Psoas muscle (tissue), 8 donors: ENCODE data around the gene SRXN1. TPM values are rescaled to one million over a fixed set of nuclear protein-coding genes. Genes with fewer than 3 reads are reported as not detected.

Experiments
- ATAC-seq, 4 donors: fragments of 200-7000 bp; cut with Tn5 transposase; one replicate each; pipeline ENCODE4 v1.9.1; 2020; ENCODE audit warnings: moderate library complexity in 3 of 4, mild to moderate bottlenecking in 2 of 4
- DNase-seq, 2 donors: peaks; one replicate each; pipeline ENCODE4 v3.0.0-alpha.2; 2020
- H3K27ac ChIP-seq: fragments of 200-600 bp; one replicate; pipeline ENCODE4 v1.8.0; 2022
- H3K27me3 ChIP-seq, 3 donors: fragments of 200-600 bp in 1 of 3; one replicate each; pipeline versions ENCODE4 v1.6.1 to v1.8.0; 2013 to 2022; ENCODE audit warnings: low read length in 2 of 3, mild to moderate bottlenecking in 2 of 3, moderate library complexity in 1 of 3; ENCODE audit not compliant: insufficient read depth in 3 of 3
- H3K36me3 ChIP-seq, 2 donors: fragments of 200-600 bp in 1 of 2; one replicate each; pipeline versions ENCODE4 v1.6.1 to v1.8.0; 2013 to 2022; ENCODE audit warnings: low read depth in 1 of 2, mild to moderate bottlenecking in 1 of 2, moderate library complexity in 1 of 2; ENCODE audit not compliant: insufficient read depth in 1 of 2
- H3K4me1 ChIP-seq: fragments of 200-600 bp; one replicate; pipeline ENCODE4 v1.8.0; 2022
- H3K4me3 ChIP-seq: fragments of 200-600 bp; one replicate; pipeline ENCODE4 v1.8.0; 2022; ENCODE audit warnings: mild to moderate bottlenecking
- H3K9me3 ChIP-seq: fragments of 200-600 bp; one replicate; pipeline ENCODE4 v1.8.0; 2022
- WGBS, 3 donors: extraction: QIAGEN DNeasy Blood & Tissue Kit; methylation state at CpG; one replicate each; pipeline versions ENCODE4 v1.1.6 to v1.1.7; 2013; 5-methylcytosine and 5-hydroxymethylcytosine counted together
- intact Hi-C, 2 donors: fragments of 100-400 bp; cut with DNase I; formaldehyde crosslinking; loops; one replicate each; pipeline versions ENCODE4 v1.11.0 to v1.14.2; 2022
- polyA plus RNA-seq, 3 donors: library from polyadenylated mRNA; stranded (reverse); fragments of 200-250 nt; gene quantifications; one replicate each; pipeline ENCODE4 v1.2.3, GENCODE V29; 2013
- total RNA-seq, 4 donors: library from RNA; stranded (reverse); fragmentation: NEBNext Ultra II Directional in 2 of 4; extraction: Animal tissue kit (Norgen Biotek cat#: 25700) in 2 of 4; gene quantifications; one replicate each; pipeline versions ENCODE4 v1.2.1 to v1.2.4, GENCODE V29; 2021 to 2023
- TF ChIP-seq, protein P1 (sequence below): fragments of 200-600 bp; IDR thresholded peaks from one replicate; pipeline ENCODE4 v1.8.0; 2022; ENCODE audit warnings: antibody characterized with exemption
- donor health status: healthy with polysubstance abuse.
- donor health status: DM: no; HTN: no; CAD: no; lungs with moderate emphysema.
- donor health status: Bipolar disorder and iron deficiency.
- donor health status: healthy.
- donor health status: DM: yes; HTN: yes; CAD: no.
- donor health status: DM: no; HTN: no; CAD: no.
- donor health status: DM: no; HTN: no; CAD: no.
- donor health status: DM: yes; HTN: yes; CAD: no.

The SRXN1 gene
- total and polyA plus RNA-seq, 7 donors, result 30.7 to 172 (median 69.6) TPM

DNA sequence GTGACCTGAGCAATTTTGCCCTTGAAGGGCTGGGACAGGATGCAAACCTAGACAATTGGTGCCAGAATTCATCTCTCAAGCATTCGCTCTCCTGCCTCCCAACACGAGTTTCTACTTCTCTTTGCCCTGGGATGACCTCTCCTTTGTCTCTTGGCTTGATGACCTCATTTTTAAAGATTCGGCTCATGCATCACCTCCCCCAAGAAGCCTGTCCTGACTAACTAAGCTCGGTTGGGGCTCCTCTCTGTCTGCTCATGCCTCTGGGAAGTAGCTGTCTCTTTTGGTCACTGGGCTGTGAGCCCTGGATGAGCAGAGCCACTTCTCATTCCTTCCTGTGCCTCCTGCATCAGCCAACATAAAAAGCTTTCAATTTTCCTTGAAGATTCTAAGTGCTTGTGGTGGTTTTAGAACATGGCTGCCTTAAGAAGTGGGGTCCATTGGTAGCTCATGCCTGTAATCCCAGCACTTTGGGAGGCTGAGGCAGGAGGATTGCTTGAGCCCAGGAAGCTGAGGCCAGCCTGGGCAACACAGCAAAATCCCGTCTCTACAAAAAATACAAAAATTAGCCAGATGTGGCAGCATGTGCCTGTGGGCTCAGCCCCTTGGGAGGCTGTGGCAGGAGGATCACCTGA, 31.8 kb downstream of the SRXN1 start:
- Histone ChIP-seq H3K9me3 (peaks cover 7% of the 10 kb centered on the region), H3K27ac (no peak overlapping the region), H3K4me1 (no peaks in the 10 kb centered on the region), H3K4me3 (no peak overlapping the region), H3K36me3 (no peaks in the 10 kb centered on the region), H3K27me3 (peaks cover 0 to 24% (median 7%) of the 10 kb centered on the region in 3 donors)
- intact Hi-C loops, result no loop called here
- whole genome bisulfite sequencing, 3 donors, result 42 to 51% (median 44%) methylated on average over 5 of the region's 5 CpGs
- DNase-seq (no peak), ATAC-seq (no peak)
- TF ChIP-seq, protein P1, sequence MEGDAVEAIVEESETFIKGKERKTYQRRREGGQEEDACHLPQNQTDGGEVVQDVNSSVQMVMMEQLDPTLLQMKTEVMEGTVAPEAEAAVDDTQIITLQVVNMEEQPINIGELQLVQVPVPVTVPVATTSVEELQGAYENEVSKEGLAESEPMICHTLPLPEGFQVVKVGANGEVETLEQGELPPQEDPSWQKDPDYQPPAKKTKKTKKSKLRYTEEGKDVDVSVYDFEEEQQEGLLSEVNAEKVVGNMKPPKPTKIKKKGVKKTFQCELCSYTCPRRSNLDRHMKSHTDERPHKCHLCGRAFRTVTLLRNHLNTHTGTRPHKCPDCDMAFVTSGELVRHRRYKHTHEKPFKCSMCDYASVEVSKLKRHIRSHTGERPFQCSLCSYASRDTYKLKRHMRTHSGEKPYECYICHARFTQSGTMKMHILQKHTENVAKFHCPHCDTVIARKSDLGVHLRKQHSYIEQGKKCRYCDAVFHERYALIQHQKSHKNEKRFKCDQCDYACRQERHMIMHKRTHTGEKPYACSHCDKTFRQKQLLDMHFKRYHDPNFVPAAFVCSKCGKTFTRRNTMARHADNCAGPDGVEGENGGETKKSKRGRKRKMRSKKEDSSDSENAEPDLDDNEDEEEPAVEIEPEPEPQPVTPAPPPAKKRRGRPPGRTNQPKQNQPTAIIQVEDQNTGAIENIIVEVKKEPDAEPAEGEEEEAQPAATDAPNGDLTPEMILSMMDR, result no peak

DNA sequence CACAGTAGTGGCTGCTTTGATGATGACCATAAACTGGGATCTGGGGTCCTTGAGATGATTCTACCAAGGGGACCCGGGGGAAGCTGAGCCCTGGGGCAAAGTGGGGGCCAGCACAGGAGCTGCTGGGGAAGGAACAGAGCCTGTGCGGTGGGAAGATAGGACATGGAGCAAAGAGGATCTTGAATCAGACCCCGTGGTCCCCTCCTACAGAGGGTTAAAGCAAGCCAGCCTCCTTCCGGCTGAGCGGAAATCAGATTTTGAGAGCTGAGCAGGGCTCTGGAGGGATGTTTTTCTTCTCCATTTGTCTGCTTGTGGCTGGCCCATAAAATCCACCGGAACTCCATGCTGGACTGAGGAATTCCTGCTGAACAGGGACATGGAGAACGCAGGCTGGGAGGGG, 32.8 kb downstream of the SRXN1 start:
- DNase-seq, result no peak
- no peak for ATAC-seq
- WGBS, 3 donors, result 32 to 38% (median 35%) methylated on average over 7 of the region's 7 CpGs
- Histone ChIP-seq H3K4me1 (no peaks in the 10 kb centered on the region), H3K27me3 (peaks cover 0 to 24% (median 5%) of the 10 kb centered on the region in 3 donors), H3K27ac (no peak overlapping the region), H3K36me3 (no peaks in the 10 kb centered on the region), H3K4me3 (no peak overlapping the region), H3K9me3 (peaks cover 7% of the 10 kb centered on the region)
- TF ChIP-seq, protein P1, result no peak
- intact Hi-C loops, result no loop called here

DNA sequence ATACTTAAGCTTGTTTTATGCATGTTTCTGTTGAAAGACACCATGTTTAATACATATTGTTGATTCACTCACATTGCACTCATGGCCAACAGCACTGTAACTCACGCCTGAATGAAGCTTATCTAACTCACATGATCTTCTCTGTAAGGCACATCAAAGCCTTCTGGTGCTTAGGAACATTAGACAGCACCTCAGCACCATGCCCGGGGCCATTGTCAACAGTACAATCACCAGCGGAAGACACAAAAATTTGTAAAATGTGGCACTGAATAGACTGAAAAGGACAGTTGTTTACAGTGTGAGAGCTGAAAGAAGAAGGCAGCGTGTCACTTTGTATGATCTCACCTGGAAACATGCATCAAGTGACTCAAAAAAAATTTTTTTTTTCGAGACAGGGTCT, 34.0 kb downstream of the SRXN1 start:
- Histone ChIP-seq H3K27me3 (peaks cover 0 to 24% (median 6%) of the 10 kb centered on the region in 3 donors), H3K36me3 (no peaks in the 10 kb centered on the region), H3K4me1 (no peaks in the 10 kb centered on the region), H3K4me3 (no peak overlapping the region), H3K9me3 (peaks cover 7% of the 10 kb centered on the region), H3K27ac (no peak overlapping the region)
- WGBS, 3 donors, result 76 to 88% (median 82%) methylated on average over 5 of the region's 5 CpGs
- TF ChIP-seq, protein P1, result no peak
- intact Hi-C loops, result no loop called here
- DNase-seq (no peak), ATAC-seq (no peak)

DNA sequence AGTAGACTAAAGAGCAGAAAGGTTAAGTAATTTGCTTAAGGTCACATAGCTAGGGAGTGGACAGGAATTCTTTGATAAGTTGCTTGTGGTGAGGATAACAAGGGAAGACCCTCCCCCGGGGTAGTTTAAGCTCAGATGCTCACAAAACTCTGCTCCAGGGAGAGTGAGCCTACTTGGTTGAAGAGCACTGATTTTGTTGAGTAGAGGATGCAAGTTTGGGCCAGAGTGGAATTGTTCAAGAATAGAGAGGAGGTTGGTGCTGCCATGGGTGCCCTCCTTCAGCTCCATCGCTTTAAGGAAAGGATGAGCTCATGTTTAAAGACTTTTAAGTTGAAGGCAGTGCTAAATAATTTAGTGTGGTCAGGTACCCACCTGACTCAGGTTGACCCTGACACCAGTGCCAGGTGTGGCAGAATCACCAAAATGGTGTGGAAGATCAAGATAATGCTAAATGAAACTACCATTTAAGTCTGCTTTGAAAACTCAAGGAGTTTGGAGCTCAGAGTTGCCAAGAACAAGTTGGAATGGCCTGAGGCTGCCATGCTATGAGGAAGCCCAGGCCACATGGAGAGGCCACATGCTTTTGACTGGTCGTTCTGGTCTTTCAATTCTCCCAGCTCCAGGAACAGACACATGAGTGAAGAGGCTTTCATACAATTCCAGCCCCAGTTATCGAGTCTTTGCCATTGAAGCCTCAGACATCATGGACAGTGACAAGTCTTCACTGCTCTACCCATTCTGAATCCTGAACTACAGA, 34.9 kb downstream of the SRXN1 start:
- Histone ChIP-seq H3K36me3 (no peaks in the 10 kb centered on the region), H3K4me1 (no peaks in the 10 kb centered on the region), H3K27ac (no peak overlapping the region), H3K27me3 (peaks cover 0 to 23% (median 7%) of the 10 kb centered on the region in 3 donors), H3K4me3 (no peak overlapping the region), H3K9me3 (peaks cover 7% of the 10 kb centered on the region)
- TF ChIP-seq, protein P1, result no peak
- no peak for DNase-seq
- ATAC-seq, result no peak
- intact Hi-C loops, result no loop called here
- 77 to 92% (median 91%) methylated on average over 4 of the region's 4 CpGs for WGBS, 3 donors
